Lower leg skin (tissue), 4 donors: ENCODE data around the gene NEURL3. TPM values are rescaled to one million over a fixed set of nuclear protein-coding genes. Genes with fewer than 3 reads are reported as not detected.

Experiments used
- DNase-seq, 2 donors: peaks; one replicate each; pipeline ENCODE4 v3.0.0-alpha.2; 2019; ENCODE audit warnings: low spot score in 2 of 2
- H3K4me3 ChIP-seq: fragments of 200-600 bp; sonication (generic); 2 replicates; pipeline ENCODE4 v1.5.1; 2017; ENCODE audit warnings: mild to moderate bottlenecking, low read depth; ENCODE audit not compliant: poor library complexity, severe bottlenecking
- POLR2A ChIP-seq, 2 donors: fragments of 450-650 bp; IDR thresholded peaks; one replicate each; pipeline ENCODE4 v1.6.1; 2016 to 2017; ENCODE audit warnings: antibody characterized with exemption in 2 of 2, mild to moderate bottlenecking in 1 of 2, moderate library complexity in 1 of 2
- WGBS, 2 donors: methylation state at CpG; one replicate each; pipeline ENCODE4 v1.1.5; 2018; 5-methylcytosine and 5-hydroxymethylcytosine counted together
- intact Hi-C: fragments of 100-400 bp; cut with DNase I; formaldehyde crosslinking; loops from one replicate; pipeline ENCODE4 v1.15.0; 2023; ENCODE audit warnings: low total_unique reads
- total RNA-seq, 4 donors: library from RNA; depleted of rRNA; stranded (reverse); fragments of >200 nt; gene quantifications; one replicate each; pipeline ENCODE4 v1.1.0, GENCODE V29; 2016
- TF ChIP-seq, protein P1 (sequence below), 3 donors: fragments of 450-650 bp; IDR thresholded peaks; one replicate each; pipeline ENCODE4 v1.5.1; 2016; ENCODE audit warnings: antibody characterized with exemption in 3 of 3, mild to moderate bottlenecking in 3 of 3, moderate library complexity in 2 of 3

The NEURL3 gene
- total RNA-seq, 4 donors from 2014 or later = 0.57 to 3.0 (median 1.7) TPM

DNA sequence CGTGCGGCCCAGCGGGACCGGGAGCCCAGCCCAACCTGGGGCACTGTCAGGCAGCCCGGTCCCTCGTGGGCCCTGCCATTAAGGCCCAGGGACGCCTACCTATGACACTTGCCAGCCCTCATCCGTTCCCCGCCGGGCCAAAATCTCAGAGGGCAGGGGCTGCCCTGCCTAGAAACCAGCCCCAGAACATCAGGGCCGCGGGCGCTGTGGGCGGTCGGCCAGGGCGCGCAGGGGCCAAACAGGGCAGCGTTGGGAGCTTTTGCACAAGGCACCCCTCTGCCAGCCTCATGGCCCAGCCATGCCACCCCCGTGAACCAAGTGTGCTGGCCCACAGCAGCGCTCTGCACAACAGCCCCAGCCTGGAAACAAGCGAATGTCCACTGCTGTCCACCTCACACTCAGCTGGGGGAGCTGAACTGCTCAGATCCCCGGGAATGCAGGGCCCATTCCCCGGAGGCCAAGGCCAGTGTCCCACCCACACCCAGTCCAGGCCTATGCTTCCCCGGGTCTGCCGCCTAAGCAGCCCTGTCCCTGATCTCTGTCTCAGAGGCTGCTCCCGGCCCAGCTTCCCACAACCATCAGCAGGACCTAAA lies 3.5 kb upstream of the NEURL3 start:
- TF ChIP-seq, protein P1, sequence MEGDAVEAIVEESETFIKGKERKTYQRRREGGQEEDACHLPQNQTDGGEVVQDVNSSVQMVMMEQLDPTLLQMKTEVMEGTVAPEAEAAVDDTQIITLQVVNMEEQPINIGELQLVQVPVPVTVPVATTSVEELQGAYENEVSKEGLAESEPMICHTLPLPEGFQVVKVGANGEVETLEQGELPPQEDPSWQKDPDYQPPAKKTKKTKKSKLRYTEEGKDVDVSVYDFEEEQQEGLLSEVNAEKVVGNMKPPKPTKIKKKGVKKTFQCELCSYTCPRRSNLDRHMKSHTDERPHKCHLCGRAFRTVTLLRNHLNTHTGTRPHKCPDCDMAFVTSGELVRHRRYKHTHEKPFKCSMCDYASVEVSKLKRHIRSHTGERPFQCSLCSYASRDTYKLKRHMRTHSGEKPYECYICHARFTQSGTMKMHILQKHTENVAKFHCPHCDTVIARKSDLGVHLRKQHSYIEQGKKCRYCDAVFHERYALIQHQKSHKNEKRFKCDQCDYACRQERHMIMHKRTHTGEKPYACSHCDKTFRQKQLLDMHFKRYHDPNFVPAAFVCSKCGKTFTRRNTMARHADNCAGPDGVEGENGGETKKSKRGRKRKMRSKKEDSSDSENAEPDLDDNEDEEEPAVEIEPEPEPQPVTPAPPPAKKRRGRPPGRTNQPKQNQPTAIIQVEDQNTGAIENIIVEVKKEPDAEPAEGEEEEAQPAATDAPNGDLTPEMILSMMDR (IDR thresholded peaks at IDR 0.05) = no peak
- no peak for TF ChIP-seq POLR2A (IDR thresholded peaks at IDR 0.05)
- 58 to 65% methylated on average over 25 to 26 of the region's 26 CpGs for WGBS, 2 donors
- peak in 1 of 2 donors; percentile 85 for DNase-seq
- intact Hi-C loops = loop anchor here (10.0 kb wide), 1 partner anchor 104 kb away; no protein-coding TSS in a partner anchor
- no peak overlapping the region for H3K4me3 ChIP-seq

- H3K4me3 ChIP-seq = no peak overlapping the region
- intact Hi-C loops = loop anchor here (10.0 kb wide), 1 partner anchor 103 kb away; no protein-coding TSS in a partner anchor
- TF ChIP-seq POLR2A (IDR thresholded peaks at IDR 0.05) = no peak
- TF ChIP-seq, protein P1 (IDR thresholded peaks at IDR 0.05) = peak in 1 of 3 donors; percentile 94
- WGBS, 2 donors = 10 to 12% methylated on average over 33 to 37 of the region's 38 CpGs
- peak in 1 of 2 donors; percentile 94 for DNase-seq
These were observed 2.9 kb upstream of the NEURL3 start for GRCh38 chr2:96507957-96508520.

- peak in 1 of 2 donors; percentile 58 for DNase-seq
- intact Hi-C loops = loop anchor here (10.0 kb wide), 1 partner anchor 102 kb away; no protein-coding TSS in a partner anchor
- TF ChIP-seq, protein P1 (IDR thresholded peaks at IDR 0.05) = no peak
- TF ChIP-seq POLR2A (IDR thresholded peaks at IDR 0.05) = no peak
- H3K4me3 ChIP-seq = no peak overlapping the region
- 88 to 95% methylated on average over 7 of the region's 7 CpGs for WGBS, 2 donors
These were observed 1.7 kb upstream of the NEURL3 start for GRCh38 chr2:96506907-96507240.

GRCh38 chr2:96506016-96506906 lies 1.1 kb upstream of the NEURL3 start:
- no peak for TF ChIP-seq POLR2A (IDR thresholded peaks at IDR 0.05)
- TF ChIP-seq, protein P1 (IDR thresholded peaks at IDR 0.05) = no peak
- 71 to 75% methylated on average over 6 to 8 of the region's 8 CpGs for WGBS, 2 donors
- intact Hi-C loops = loop anchor here (10.0 kb wide), 1 partner anchor 101 kb away; no protein-coding TSS in a partner anchor
- H3K4me3 ChIP-seq = no peak overlapping the region
- peak in 1 of 2 donors; percentile 71 for DNase-seq

- 83 to 93% methylated on average over 6 to 11 of the region's 12 CpGs for WGBS, 2 donors
- TF ChIP-seq POLR2A (IDR thresholded peaks at IDR 0.05) = no peak
- TF ChIP-seq, protein P1 (IDR thresholded peaks at IDR 0.05) = no peak
- peak in 1 of 2 donors; percentile 74 for DNase-seq
- H3K4me3 ChIP-seq = no peak overlapping the region
- intact Hi-C loops = loop anchor here (10.0 kb wide), 1 partner anchor 99 kb away; no protein-coding TSS in a partner anchor
These were observed 1.4 kb downstream of the NEURL3 start for GRCh38 chr2:96503637-96504243.
